Epithelial cell of esophagus (primary cell): ENCODE results near the gene TYMS.

ENCODE experiments used
- DNase-seq: peaks from one replicate; pipeline ENCODE4 v3.0.0; 2010; ENCODE audit warnings: low read depth
- H3K4me3 ChIP-seq: 2 replicates; pipeline ENCODE4 v1.5.1; 2011; ENCODE audit warnings: mild to moderate bottlenecking, low read length, control low read depth
- TF ChIP-seq, protein P1 (sequence below): IDR thresholded peaks from 2 replicates; pipeline ENCODE4 v1.5.1; 2011; ENCODE audit warnings: low read depth, mild to moderate bottlenecking, low read length, control low read depth, inconsistent platforms; ENCODE audit not compliant: insufficient read depth; ENCODE audit errors: missing control alignments

Gene TYMS

GRCh38 chr18:688323-688722 lies 30.9 kb downstream of the TYMS start:
- DNase-seq: no peak
- TF ChIP-seq, protein P1, sequence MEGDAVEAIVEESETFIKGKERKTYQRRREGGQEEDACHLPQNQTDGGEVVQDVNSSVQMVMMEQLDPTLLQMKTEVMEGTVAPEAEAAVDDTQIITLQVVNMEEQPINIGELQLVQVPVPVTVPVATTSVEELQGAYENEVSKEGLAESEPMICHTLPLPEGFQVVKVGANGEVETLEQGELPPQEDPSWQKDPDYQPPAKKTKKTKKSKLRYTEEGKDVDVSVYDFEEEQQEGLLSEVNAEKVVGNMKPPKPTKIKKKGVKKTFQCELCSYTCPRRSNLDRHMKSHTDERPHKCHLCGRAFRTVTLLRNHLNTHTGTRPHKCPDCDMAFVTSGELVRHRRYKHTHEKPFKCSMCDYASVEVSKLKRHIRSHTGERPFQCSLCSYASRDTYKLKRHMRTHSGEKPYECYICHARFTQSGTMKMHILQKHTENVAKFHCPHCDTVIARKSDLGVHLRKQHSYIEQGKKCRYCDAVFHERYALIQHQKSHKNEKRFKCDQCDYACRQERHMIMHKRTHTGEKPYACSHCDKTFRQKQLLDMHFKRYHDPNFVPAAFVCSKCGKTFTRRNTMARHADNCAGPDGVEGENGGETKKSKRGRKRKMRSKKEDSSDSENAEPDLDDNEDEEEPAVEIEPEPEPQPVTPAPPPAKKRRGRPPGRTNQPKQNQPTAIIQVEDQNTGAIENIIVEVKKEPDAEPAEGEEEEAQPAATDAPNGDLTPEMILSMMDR: no peak

DNA sequence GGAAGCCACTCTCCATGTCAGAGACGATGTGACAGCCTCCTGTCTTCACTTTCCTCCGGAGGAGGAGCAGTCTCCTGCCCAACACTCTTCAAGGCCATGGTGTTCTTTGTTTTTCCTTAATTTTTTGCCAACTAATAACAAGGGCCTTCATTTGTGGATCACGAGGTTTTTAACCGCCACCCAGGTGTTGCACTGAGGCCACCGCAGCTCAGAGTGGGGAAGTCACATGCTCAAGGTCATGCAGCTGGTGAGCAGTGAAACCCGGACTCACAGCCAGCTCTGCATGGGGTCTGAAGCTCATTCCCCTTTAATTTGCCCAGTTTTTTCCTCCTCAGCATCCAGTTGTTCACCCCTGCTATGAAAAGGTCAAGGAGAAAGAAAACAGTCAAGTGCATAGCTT lies 35.4 kb downstream of the TYMS start:
- no peak overlapping the region for H3K4me3 ChIP-seq
- TF ChIP-seq, protein P1: no peak
- DNase-seq: no peak

More at GRCh38 chr18:688323-688722, 30.9 kb downstream of the TYMS start:
- no peak overlapping the region for H3K4me3 ChIP-seq

GRCh38 chr18:693466-694187 lies 36.2 kb downstream of the TYMS start:
- no peak for DNase-seq
- TF ChIP-seq, protein P1: no peak
- H3K4me3 ChIP-seq: no peak overlapping the region

GRCh38 chr18:697012-697411 lies 39.6 kb downstream of the TYMS start:
- TF ChIP-seq, protein P1: no peak
- no peak overlapping the region for H3K4me3 ChIP-seq
- no peak for DNase-seq

DNA sequence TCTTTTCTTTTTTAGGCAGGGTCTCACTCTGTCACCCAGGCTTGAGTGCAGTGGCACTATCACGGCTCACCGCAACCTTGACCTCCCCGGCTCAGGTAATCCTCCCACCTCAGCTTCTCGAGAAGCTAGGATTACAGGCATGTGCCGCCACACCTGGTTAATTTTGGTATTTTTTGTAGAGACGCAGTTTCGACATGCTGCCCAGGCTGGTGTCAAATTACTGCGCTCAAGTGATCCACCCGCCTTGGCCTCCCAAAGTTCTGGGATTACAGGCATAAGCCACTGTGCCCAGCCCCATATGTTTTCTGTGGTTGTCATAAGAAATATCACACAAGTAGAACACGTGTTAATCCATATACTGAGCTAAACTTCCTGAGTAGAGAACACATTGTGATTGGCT lies 40.3 kb downstream of the TYMS start:
- DNase-seq: no peak
- TF ChIP-seq, protein P1: no peak
- H3K4me3 ChIP-seq: no peak overlapping the region

DNA sequence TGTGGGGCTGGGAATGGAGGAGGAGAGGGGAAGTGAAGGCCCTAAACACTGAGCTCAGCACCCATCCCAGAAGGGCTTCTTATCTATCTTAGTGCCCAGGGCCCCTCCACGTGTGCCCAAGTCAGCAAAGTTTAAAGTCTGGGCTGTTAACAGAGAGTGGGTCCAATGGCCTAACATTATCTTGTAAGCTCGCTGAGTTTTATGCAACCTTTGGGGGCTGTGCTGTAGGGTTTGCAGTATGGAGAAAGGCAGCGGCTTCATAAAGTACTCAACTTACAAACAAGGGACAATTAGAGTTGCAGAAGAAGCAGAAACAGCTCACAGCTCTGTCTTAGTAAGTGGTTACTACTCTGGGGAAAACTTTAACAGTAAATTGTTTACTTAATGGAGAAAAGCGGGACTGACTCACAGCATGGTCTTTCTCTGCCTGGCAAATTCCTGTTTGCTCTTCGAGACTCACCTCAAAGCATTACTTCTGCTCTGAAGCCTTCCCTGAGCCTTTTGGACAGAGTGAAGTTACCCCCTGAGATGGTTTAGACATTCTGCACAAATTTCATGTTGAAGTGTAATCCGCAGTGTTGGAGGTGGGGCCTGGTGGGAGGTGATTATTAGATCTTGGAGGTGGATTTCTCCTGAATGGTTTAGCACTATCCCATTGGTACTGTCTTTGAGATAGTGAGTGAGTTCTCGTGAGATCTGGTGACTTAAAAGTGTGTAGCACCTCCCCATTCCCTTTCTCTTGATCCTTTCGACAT lies 45.9 kb downstream of the TYMS start:
- H3K4me3 ChIP-seq: no peak overlapping the region
- TF ChIP-seq, protein P1: no peak
- peak; percentile 79 for DNase-seq
